Gastrocnemius medialis (tissue), 4 donors: ENCODE results near the gene EEFSEC.

Experiments
- POLR2A ChIP-seq, 2 donors: fragments of 450-650 bp; IDR thresholded peaks; one replicate each; pipeline ENCODE4 v1.6.1; 2017; ENCODE audit warnings: antibody characterized with exemption in 2 of 2, mild to moderate bottlenecking in 2 of 2, moderate library complexity in 2 of 2
- TF ChIP-seq, protein P1 (sequence below), 5 experiments: fragments of 450-650 bp in 3 of 5; fragments of 200-600 bp in 2 of 5; sonication (generic) in 2 of 5; IDR thresholded peaks in 4 of 5; conservative IDR thresholded peaks in 1 of 5; 1 replicate in 4 of 5; 2 replicates in 1 of 5; pipeline ENCODE4 v1.5.1; 2016 to 2019; ENCODE audit warnings: antibody characterized with exemption in 5 of 5, mild to moderate bottlenecking in 3 of 5, moderate library complexity in 3 of 5

DNA sequence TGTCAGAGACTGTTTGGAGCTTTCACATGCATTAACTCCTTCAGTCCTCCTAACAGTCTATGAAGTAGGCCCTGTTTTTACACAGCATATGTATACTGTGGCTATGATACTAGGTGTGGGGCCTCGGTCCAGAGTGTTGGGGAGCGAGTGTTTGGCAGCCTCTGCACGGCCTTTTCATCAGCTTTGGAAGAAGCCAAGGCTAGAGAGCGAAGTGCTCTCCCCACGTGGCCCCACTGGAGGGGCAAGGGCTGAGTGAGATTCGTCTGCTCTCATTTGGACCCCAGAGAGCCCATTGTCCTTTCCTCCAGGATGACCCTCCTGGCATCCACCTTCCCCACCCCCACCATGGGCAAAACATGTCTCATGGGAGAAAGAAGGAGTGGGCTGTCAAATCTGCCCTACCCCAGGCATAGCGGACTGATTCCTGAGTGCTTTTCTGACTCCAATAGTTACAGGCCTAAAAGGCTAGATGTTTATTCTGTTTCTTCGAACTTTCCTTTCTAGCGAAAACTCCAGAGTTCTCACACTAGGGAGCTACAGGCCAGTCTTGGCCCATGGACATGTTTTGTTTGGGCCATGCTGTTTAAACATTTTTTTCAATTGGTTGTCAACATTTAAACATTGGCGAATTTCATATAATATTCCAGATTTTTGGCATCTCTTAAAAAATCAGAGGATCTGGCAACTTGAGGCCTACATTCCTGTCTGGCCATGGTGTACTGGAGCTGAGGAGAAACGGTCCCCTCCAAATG is 76.0 kb downstream of the EEFSEC start:
- TF ChIP-seq, protein P1, sequence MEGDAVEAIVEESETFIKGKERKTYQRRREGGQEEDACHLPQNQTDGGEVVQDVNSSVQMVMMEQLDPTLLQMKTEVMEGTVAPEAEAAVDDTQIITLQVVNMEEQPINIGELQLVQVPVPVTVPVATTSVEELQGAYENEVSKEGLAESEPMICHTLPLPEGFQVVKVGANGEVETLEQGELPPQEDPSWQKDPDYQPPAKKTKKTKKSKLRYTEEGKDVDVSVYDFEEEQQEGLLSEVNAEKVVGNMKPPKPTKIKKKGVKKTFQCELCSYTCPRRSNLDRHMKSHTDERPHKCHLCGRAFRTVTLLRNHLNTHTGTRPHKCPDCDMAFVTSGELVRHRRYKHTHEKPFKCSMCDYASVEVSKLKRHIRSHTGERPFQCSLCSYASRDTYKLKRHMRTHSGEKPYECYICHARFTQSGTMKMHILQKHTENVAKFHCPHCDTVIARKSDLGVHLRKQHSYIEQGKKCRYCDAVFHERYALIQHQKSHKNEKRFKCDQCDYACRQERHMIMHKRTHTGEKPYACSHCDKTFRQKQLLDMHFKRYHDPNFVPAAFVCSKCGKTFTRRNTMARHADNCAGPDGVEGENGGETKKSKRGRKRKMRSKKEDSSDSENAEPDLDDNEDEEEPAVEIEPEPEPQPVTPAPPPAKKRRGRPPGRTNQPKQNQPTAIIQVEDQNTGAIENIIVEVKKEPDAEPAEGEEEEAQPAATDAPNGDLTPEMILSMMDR (IDR thresholded peaks at IDR 0.05 in 4 of 5, conservative IDR thresholded peaks at IDR 0.05 in 1 of 5) = no peak
- TF ChIP-seq POLR2A (IDR thresholded peaks at IDR 0.05) = no peak
